Activated T-helper 17 cell treated with anti-CD3 and anti-CD28 coated beads, Interleukin-2, amount 50 U/mL, for 72 hours (primary cell): ENCODE data around the gene TFF1. TPM values are rescaled to one million over a fixed set of nuclear protein-coding genes. Genes with fewer than 3 reads are reported as not detected.

ENCODE experiments used
- ATAC-seq: fragments of 150-1000 bp; cut with Tn5 transposase; replicated peaks from 2 replicates; pipeline ENCODE4 v1.10.0; 2021; ENCODE audit warnings: mild to moderate bottlenecking, moderate library complexity
- H3K27ac Mint-ChIP-seq: one replicate; pipeline ENCODE4 v1.8.0; 2022; ENCODE audit warnings: mixed read lengths
- H3K27me3 Mint-ChIP-seq: one replicate; pipeline ENCODE4 v1.8.0; 2022; ENCODE audit warnings: mixed read lengths
- H3K36me3 Mint-ChIP-seq: one replicate; pipeline ENCODE4 v1.8.0; 2022; ENCODE audit warnings: low read depth, mild to moderate bottlenecking, mixed read lengths
- H3K4me1 Mint-ChIP-seq: one replicate; pipeline ENCODE4 v1.8.0; 2022; ENCODE audit warnings: mixed read lengths
- H3K4me3 Mint-ChIP-seq: one replicate; pipeline ENCODE4 v1.8.0; 2022; ENCODE audit warnings: mild to moderate bottlenecking, mixed read lengths
- H3K9me3 Mint-ChIP-seq: one replicate; pipeline ENCODE4 v1.8.0; 2022; ENCODE audit warnings: mixed read lengths
- total RNA-seq, 2 donors: library from RNA; stranded (reverse); gene quantifications; one replicate each; pipeline ENCODE4 v1.2.3, GENCODE V29; 2022

Gene TFF1
- total RNA-seq, 2 donors from 2014 or later, result not detected

DNA sequence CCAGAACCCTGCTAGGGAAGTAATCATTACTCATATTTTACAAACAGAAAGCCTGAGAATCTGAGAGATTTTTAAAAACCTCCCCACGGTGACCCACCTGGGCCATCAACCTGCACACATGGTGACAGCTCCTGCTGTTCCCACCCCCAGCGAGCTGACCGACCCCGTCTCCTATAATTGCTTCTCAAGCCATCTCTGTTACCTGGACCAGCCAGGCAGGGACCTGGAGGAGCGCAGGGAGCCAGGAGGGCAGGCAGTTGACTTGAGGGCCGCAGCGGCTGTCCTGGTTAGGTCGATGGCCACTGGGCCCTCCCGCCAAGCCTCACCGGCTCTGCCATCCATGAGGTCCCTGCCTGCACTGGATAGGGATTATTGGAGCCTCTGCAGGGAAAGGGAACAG, 23.2 kb downstream of the TFF1 start:
- no peaks in the 10 kb centered on the region for H3K9me3 Mint-ChIP-seq
- H3K27me3 Mint-ChIP-seq, result no peaks in the 10 kb centered on the region
- no peaks in the 10 kb centered on the region for H3K36me3 Mint-ChIP-seq
- no peak for ATAC-seq
- no peak overlapping the region for H3K27ac Mint-ChIP-seq
- H3K4me1 Mint-ChIP-seq, result peaks cover 10% of the 10 kb centered on the region
- no peak overlapping the region for H3K4me3 Mint-ChIP-seq

DNA sequence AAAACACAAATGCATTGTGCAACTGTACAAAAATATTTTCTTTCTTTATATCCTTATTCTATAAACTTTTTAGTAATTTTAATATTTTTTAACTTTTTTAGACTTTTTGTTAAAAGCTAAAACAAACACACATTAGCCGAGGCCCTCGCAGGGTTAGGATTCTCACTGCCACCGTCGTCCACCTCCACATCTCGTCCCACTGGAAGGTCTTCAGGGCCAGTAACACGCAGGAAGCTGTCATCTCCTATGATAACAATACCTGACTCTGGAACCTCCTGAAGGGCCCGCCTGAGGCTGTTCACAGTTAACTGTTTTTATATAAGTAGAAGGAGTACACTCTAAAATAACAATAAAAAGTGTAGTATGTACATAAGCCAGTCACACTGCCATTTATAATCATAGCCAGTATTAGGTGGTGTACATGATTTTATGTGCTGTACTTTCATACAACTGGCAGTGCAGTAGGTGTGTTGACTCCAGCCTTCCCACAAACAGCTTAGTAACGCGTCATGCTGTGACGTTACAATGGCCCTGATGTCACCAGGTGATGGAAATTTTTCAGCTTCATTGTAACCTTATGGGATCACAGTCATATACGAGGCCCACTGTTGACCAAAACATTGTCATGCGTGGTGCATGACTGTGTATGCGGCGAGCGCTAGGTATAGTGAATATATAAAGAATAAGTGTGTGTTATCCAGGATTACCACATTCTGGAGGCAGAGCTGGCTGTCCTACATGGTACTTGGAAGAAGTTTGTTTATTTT, 24.4 kb downstream of the TFF1 start:
- Mint-ChIP-seq H3K27me3 (no peaks in the 10 kb centered on the region), H3K36me3 (no peaks in the 10 kb centered on the region), H3K4me3 (no peak overlapping the region), H3K4me1 (peaks cover 17% of the 10 kb centered on the region), H3K27ac (no peak overlapping the region), H3K9me3 (no peaks in the 10 kb centered on the region)
- no peak for ATAC-seq

DNA sequence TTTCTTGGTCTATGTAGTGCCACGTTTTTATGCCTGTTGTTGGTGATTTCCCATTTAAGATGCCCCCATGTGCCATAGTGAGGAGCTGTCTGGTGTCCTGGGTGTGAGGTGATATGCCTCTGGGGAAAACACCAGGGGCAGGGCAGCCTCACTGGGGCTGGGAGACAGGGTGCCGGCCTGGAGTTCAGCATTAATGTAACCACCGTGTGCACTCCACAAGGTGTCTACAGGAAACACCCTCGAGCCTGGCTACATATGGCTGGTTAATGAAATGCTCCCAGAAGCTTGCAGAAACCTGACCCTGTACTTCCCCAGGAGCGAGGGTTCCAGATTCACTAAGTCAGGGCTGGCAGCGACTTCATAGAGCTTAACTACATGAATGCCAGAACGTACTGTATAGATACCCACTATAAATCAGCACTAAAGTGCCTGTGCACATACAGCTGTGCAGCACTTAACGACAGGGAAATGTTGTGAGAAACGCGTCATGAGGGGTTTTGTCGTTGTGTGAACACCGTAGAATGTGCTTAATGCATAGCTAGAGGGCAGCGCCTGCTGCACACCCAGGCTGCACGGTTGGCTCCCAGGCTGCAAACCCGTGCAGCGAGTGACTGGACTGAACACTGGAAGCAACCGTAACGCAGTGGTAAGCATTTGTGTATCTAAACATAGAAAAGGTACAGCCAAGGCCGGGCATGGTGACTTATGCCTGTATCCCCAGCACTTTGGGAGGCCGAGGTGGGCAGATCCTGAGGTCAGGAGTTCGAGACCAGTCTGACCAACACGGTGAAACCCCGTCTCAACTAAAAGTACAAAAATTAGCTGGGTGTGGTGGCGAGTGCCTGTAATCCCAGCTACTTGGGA, 25.9 kb downstream of the TFF1 start:
- no peak overlapping the region for H3K27ac Mint-ChIP-seq
- H3K27me3 Mint-ChIP-seq, result no peaks in the 10 kb centered on the region
- H3K4me1 Mint-ChIP-seq, result peaks cover 17% of the 10 kb centered on the region
- no peaks in the 10 kb centered on the region for H3K9me3 Mint-ChIP-seq
- no peaks in the 10 kb centered on the region for H3K36me3 Mint-ChIP-seq
- no peak for ATAC-seq
- no peak overlapping the region for H3K4me3 Mint-ChIP-seq

DNA sequence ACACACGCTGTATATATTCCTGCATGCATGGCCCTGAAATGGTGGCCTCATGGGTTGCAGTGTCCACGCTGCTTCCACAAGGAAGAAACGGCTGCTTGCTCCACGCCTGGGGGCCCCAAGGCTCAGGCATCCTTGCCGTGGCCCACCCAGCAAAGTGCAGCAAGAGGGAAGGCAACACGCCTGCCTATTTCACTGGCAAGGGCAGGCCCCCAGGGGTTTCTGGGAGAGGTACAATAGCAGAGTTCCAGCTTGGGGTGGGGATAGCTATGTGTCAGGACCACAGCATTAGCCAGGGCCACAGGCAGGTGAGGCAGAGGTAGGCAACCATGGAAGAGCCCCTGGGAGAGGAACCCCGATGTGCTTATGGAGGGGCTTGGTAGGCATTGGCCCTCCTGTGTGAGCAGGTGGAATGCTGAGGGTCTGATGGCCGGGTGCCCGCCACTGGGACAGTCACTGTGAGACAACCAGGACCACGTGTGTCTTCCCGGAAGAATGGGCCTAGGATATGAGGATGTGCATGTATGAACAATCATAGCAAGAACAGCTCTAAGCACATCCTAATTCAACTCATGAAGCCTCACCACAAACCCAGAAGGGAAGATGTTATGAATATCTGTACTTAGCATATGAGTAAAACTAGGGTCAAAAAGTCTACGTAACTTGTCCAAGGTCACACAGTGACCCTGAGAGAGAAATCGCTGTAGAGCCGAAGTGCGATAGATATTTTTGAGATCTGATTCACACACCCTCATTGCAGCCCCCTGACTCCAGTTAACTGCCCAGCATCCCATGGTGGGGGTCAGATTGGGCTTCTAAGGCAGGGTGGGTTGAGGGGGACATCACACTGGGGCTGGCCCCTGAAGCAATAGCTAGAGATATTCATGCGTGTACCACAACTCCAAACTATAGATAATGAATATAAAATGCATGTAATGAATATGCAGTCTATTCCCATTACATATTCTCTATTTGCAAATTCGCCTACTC, 27.3 kb downstream of the TFF1 start:
- Mint-ChIP-seq H3K9me3 (no peaks in the 10 kb centered on the region), H3K4me3 (peak overlapping the region; percentile 10), H3K27ac (peak overlapping the region; percentile 60), H3K4me1 (peaks cover 17% of the 10 kb centered on the region), H3K36me3 (no peaks in the 10 kb centered on the region), H3K27me3 (no peaks in the 10 kb centered on the region)
- ATAC-seq, result peak; percentile 84

DNA sequence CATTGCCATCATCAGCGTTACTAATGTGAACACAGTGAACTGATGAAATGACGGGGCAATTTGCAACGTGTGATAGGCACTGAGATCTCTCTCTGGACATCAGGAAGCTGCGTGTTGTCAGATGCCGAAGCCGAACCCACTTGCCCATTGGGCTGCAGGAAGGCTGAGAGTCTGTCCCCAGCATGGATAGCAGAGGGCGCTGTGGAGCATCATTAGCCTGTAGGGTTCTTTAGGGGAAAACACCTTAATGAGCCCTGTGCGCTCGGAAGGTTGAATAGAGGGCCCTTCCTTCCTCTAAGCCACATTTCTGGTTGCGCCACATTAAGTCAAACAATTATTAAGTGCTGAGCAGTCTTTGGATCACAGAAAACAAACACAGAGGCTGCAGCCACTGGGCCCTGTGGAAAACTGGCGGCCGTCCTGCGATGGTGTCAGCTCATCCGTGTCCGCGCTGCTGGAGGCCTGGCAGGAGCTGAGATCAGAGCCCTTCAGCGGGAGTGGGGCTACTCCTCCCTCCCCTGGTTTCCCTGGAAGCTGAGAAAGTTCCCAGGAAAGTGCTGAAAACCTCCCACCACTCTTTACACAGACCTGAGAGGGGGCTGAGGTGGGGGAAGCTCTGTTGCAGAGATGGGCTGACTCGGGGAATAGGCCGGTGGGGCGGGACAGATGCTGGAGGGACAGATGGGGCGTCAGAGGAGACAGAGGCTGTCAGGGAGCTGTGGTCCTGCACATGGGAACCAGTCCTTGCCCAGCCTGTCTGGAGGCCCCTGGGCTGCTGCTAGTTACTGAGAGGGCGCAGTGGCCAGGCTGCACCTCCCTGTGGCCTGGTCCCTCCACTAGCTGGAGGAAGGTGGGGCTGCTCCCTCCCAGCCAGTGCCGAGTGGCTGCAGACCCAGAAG, 28.3 kb downstream of the TFF1 start:
- peaks cover 17% of the 10 kb centered on the region for H3K4me1 Mint-ChIP-seq
- no peaks in the 10 kb centered on the region for H3K36me3 Mint-ChIP-seq
- ATAC-seq, result peak; percentile 90
- no peaks in the 10 kb centered on the region for H3K9me3 Mint-ChIP-seq
- H3K27ac Mint-ChIP-seq, result peak overlapping the region; percentile 60
- H3K4me3 Mint-ChIP-seq, result peak overlapping the region; percentile 50
- H3K27me3 Mint-ChIP-seq, result peaks cover 3% of the 10 kb centered on the region

DNA sequence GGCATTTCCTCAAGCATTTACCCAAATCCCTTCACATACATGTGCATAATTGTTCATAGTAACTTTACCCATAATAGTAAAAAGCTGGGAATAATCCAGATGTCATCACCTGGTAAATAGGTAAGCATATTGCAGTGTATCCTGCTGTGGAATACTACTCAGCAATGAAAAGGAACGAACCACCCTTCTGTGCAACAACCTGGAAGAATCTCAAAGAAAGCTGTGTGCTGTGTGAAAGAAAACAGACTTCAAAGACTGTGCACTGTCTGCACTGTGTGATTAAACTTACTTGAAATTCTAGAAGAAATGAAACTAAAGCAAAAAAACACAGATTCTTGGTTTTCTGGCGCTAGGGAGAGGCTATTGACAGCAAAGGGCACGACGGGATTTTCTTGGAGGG, 29.1 kb downstream of the TFF1 start:
- peak overlapping the region; percentile 60 for H3K27ac Mint-ChIP-seq
- H3K4me3 Mint-ChIP-seq, result peak overlapping the region; percentile 50
- H3K4me1 Mint-ChIP-seq, result peaks cover 17% of the 10 kb centered on the region
- peaks cover 3% of the 10 kb centered on the region for H3K9me3 Mint-ChIP-seq
- no peaks in the 10 kb centered on the region for H3K36me3 Mint-ChIP-seq
- no peak for ATAC-seq
- H3K27me3 Mint-ChIP-seq, result peaks cover 8% of the 10 kb centered on the region

DNA sequence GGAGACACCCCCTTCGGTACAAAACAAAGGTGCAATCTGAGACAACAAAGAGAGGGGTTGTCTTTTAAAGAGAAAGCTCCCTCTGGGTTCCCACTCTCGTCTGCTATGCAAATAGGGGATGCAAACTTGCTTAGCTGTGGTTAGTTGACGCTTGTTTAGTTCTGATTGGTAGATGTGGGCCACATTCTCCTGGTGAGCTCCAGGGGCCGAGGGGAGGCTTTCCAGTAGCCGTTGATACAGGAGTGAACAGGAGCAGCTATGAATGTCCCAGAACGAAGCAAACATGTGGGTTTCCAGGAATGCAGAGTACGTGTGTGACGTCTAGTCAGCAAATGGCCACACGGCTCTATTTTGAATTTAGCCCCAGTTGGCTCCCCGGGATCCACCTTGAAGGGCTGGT, 30.3 kb downstream of the TFF1 start:
- no peak overlapping the region for H3K27ac Mint-ChIP-seq
- peaks cover 17% of the 10 kb centered on the region for H3K4me1 Mint-ChIP-seq
- ATAC-seq, result no peak

DNA sequence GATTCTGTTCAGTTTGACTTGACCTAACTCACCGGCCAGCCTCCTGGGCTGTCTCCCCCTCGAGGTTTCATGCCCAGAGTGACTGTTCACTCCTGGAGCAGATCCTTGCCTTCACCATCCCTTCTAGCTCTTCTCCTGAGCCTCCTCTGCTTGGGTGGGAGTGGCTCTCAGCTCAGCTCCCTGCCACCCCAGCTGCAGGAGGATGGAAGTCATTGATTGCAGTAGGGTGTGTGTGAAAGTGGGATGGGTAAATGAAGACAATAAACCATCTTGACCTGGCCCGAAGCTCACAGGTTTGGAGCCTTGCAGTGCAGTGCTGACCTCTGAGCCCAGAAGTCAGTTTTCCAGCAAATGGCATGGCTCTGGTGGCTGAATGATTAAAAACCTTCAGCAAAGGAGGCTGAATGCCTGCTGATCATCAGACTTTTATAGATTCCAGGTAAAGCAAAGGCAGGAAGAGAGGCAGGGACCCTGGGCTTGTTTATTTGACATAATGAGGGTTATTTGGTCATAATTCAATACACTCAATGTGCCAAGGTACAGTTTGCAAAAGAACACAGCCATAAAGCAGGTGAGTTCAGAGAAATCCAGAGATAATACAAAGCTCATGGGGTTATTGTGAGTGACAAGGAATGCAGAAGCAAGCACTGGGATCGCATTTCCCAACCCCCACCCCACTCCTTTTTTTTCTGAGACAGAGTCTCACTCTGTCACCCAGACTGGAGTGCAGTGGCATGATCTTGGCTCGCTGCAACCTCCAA, 33.6 kb downstream of the TFF1 start:
- H3K4me3 Mint-ChIP-seq, result no peak overlapping the region
- H3K9me3 Mint-ChIP-seq, result peaks cover 19% of the 10 kb centered on the region
- H3K36me3 Mint-ChIP-seq, result no peaks in the 10 kb centered on the region
- peaks cover 8% of the 10 kb centered on the region for H3K27me3 Mint-ChIP-seq
- ATAC-seq, result no peak
- no peak overlapping the region for H3K27ac Mint-ChIP-seq
- H3K4me1 Mint-ChIP-seq, result peaks cover 3% of the 10 kb centered on the region

More for the DNA sequence above, 30.3 kb downstream of the TFF1 start:
- H3K36me3 Mint-ChIP-seq, result no peaks in the 10 kb centered on the region
- H3K27me3 Mint-ChIP-seq, result peaks cover 8% of the 10 kb centered on the region
- no peak overlapping the region for H3K4me3 Mint-ChIP-seq
- H3K9me3 Mint-ChIP-seq, result peaks cover 14% of the 10 kb centered on the region

DNA sequence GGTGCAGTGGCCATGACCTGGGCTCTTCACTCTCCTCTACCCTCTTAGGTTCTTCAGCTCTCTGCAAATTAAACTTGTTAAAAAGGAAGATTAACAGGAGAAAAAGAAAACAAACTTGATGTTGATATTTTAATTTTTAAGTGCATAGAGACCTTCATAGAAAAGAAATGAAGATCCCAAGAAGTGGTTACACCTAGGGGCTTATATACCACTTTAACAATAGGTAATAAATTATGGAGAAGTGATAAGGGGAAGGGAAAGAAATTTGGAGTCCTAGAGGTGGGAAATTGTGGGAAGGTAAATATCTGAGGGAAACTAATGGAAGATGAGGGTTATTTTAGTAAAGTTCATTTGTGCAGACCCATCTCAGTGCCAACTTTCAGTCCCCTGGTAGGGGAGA, 34.7 kb downstream of the TFF1 start:
- no peak overlapping the region for H3K27ac Mint-ChIP-seq
- H3K36me3 Mint-ChIP-seq, result no peaks in the 10 kb centered on the region
- ATAC-seq, result no peak
- H3K9me3 Mint-ChIP-seq, result peaks cover 19% of the 10 kb centered on the region
- H3K27me3 Mint-ChIP-seq, result peaks cover 8% of the 10 kb centered on the region
- no peak overlapping the region for H3K4me3 Mint-ChIP-seq
- no peaks in the 10 kb centered on the region for H3K4me1 Mint-ChIP-seq

DNA sequence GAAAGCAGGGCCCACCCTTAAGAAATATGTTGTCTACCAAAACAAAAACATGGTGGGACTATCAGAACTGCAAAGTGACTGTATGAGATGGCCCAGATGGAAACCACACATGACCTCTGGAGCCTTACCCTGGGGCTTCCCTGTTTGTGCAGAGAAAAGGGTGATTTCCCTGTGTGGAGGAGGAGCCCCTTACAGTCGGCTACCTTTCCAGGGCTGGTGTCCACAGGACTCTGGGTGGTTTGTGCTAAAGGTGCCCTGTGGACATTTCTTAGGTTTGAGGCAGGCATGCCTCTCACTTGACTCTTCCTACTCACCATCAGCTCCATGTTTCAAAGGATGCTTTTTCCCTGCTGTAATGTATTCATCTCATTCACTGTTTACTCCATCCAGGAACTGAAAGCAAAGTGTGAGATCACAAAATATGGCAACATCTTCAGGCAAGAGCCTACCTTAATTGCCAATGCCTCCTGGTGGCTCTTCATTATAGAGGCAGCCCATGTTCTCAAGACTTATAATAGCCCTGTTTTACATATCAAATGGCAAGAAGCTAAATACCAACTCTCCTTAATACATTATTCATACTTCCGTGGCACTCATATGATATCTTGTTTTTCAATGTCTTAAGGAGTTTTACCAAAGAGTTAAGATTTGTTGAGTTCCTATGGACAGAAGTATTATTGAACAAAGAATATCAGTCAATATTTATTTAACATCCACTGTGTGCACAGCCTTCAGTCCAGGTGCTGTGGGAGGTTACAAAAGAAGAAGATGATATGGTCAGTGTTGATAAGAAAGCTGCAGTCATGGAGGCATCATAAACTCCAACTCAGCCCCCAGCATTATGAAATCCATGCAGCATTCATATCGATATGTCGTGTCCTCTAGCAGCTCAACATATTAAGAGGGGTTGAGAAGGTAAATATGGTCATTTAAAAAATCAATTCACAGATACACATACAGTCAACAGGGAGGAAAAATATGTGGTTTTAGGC, 35.7 kb downstream of the TFF1 start:
- Mint-ChIP-seq H3K27me3 (peaks cover 9% of the 10 kb centered on the region), H3K4me3 (no peak overlapping the region)

DNA sequence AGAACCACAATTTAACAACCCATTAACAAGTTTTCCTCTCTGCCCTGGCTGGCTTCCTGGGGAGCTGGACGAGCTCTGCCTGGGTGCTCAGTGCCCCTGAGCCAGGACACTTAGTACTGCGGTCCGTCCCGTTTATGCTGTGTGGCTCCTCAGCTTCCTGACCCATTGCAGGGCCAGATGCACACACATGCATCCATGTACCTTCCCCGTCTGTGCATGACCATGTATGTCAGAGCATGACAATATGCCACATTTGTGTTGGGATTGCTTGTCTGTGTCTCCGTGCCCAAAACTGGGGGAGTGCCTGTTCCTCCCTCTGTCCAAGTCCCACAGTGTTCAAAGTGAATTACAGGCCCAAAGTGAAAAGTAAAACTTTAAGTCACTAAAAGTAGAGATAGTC, 41.4 kb downstream of the TFF1 start:
- H3K9me3 Mint-ChIP-seq, result no peaks in the 10 kb centered on the region
- H3K36me3 Mint-ChIP-seq, result no peaks in the 10 kb centered on the region
- peaks cover 7% of the 10 kb centered on the region for H3K27me3 Mint-ChIP-seq
- H3K27ac Mint-ChIP-seq, result no peak overlapping the region
- H3K4me1 Mint-ChIP-seq, result no peaks in the 10 kb centered on the region
- H3K4me3 Mint-ChIP-seq, result no peak overlapping the region
- no peak for ATAC-seq

More for the DNA sequence above, 35.7 kb downstream of the TFF1 start:
- no peak for ATAC-seq
- Mint-ChIP-seq H3K4me1 (no peaks in the 10 kb centered on the region), H3K9me3 (peaks cover 19% of the 10 kb centered on the region), H3K36me3 (no peaks in the 10 kb centered on the region), H3K27ac (no peak overlapping the region)

DNA sequence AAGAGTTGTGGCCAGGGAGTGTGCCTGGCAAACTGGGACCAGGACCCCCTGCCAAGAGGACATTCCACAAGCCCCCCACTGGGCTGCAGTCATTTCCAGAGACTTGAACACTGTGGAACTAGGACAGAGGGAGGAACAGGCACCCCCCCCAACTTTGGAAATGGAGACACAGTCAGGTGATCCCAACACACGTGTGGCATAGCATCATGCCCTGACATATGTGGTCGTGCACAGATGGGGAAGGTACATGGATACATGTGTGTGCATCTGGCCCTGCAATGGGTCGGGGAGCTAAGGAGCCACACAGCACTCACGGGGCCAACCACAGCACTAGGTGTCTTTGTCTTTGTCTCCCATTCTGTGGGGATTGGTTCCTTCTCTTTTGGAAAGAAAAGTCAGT, 44.5 kb downstream of the TFF1 start:
- Mint-ChIP-seq H3K9me3 (no peaks in the 10 kb centered on the region), H3K27me3 (peaks cover 7% of the 10 kb centered on the region), H3K36me3 (no peaks in the 10 kb centered on the region), H3K27ac (no peak overlapping the region), H3K4me1 (no peaks in the 10 kb centered on the region), H3K4me3 (no peak overlapping the region)
- ATAC-seq, result no peak
